Liver (tissue), 9 donors: ENCODE measurements around the gene GJB1. TPM values are rescaled to one million over a fixed set of nuclear protein-coding genes. Genes with fewer than 3 reads are reported as not detected.

Experiments used
- DNase-seq: peaks from one replicate; pipeline ENCODE4 v3.0.0-alpha.2; 2017; ENCODE audit warnings: low spot score
- H3K27ac ChIP-seq, 2 donors: one replicate each; pipeline ENCODE4 v1.7.0; 2013; ENCODE audit warnings: inconsistent platforms in 2 of 2, low read length in 2 of 2, control low read depth in 1 of 2, low read depth in 1 of 2, mild to moderate bottlenecking in 1 of 2
- H3K27me3 ChIP-seq, 4 donors: one replicate each; pipeline versions ENCODE4 v1.6.1 to v1.7.0; 2013; ENCODE audit warnings: low read length in 3 of 4, inconsistent platforms in 1 of 4, mild to moderate bottlenecking in 1 of 4, moderate library complexity in 1 of 4; ENCODE audit not compliant: control insufficient read depth in 4 of 4, insufficient read depth in 4 of 4
- H3K36me3 ChIP-seq, 4 donors: one replicate each; pipeline versions ENCODE4 v1.6.1 to v1.7.0; 2013; ENCODE audit warnings: low read length in 3 of 4, mild to moderate bottlenecking in 3 of 4, low read depth in 1 of 4, moderate library complexity in 1 of 4; ENCODE audit not compliant: control insufficient read depth in 4 of 4, insufficient read depth in 3 of 4
- H3K4me1 ChIP-seq, 4 donors: one replicate each; pipeline versions ENCODE4 v1.6.1 to v1.7.0; 2013; ENCODE audit warnings: low read length in 3 of 4, mild to moderate bottlenecking in 3 of 4, moderate library complexity in 1 of 4; ENCODE audit not compliant: control insufficient read depth in 4 of 4, insufficient read depth in 4 of 4
- H3K4me3 ChIP-seq, 3 donors: one replicate each; pipeline versions ENCODE4 v1.6.1 to v1.7.0; 2013; ENCODE audit warnings: low read length in 3 of 3, control low read depth in 1 of 3, low read depth in 1 of 3, mild to moderate bottlenecking in 1 of 3
- H3K9ac ChIP-seq, 2 donors: one replicate each; pipeline ENCODE4 v1.7.0; 2013; ENCODE audit warnings: low read length in 2 of 2, mild to moderate bottlenecking in 2 of 2, moderate library complexity in 2 of 2, control low read depth in 1 of 2, low read depth in 1 of 2
- H3K9me3 ChIP-seq, 4 donors: one replicate each; pipeline versions ENCODE4 v1.6.1 to v1.7.0; 2013; ENCODE audit warnings: low read length in 3 of 4; ENCODE audit not compliant: control insufficient read depth in 4 of 4
- CTCF ChIP-seq: fragments of 150-350 bp; IDR thresholded peaks from 2 replicates; pipeline ENCODE4 v1.5.1; 2017; ENCODE audit warnings: improper control_type of control experiment, low read depth, low read length; ENCODE audit not compliant: missing input control
- EGR1 ChIP-seq, 2 donors: IDR thresholded peaks; 2 replicates each; pipeline ENCODE4 v1.6.1; 2016 to 2018; ENCODE audit warnings: antibody characterized with exemption in 2 of 2, low read depth in 2 of 2
- FOXA2 ChIP-seq: IDR thresholded peaks from 2 replicates; pipeline ENCODE4 v1.6.1; 2016; ENCODE audit warnings: antibody characterized with exemption
- GABPA ChIP-seq, 2 donors: IDR thresholded peaks in 1 of 2; conservative IDR thresholded peaks in 1 of 2; 2 replicates each; pipeline ENCODE4 v1.6.1; 2016; ENCODE audit warnings: antibody characterized with exemption in 2 of 2, mild to moderate bottlenecking in 1 of 2, moderate library complexity in 1 of 2
- HNF4A ChIP-seq, 2 donors: conservative IDR thresholded peaks; 2 replicates each; pipeline ENCODE4 v1.6.1; 2016; ENCODE audit warnings: antibody characterized with exemption in 2 of 2, mild to moderate bottlenecking in 2 of 2
- HNF4G ChIP-seq: IDR thresholded peaks from 2 replicates; pipeline ENCODE4 v1.6.1; 2016; ENCODE audit warnings: antibody characterized with exemption
- NR2F2 ChIP-seq: IDR thresholded peaks from 2 replicates; pipeline ENCODE4 v1.6.1; 2016; ENCODE audit warnings: antibody characterized with exemption
- REST ChIP-seq: IDR thresholded peaks from 2 replicates; pipeline ENCODE4 v1.6.1; 2016; ENCODE audit warnings: antibody characterized with exemption, mild to moderate bottlenecking
- RXRA ChIP-seq, 2 donors: IDR thresholded peaks; 2 replicates each; pipeline ENCODE4 v1.6.1; 2017 to 2018; ENCODE audit warnings: antibody characterized with exemption in 2 of 2, mild to moderate bottlenecking in 1 of 2
- SP1 ChIP-seq: IDR thresholded peaks from 2 replicates; pipeline ENCODE4 v1.6.1; 2018; ENCODE audit warnings: antibody characterized with exemption, mild to moderate bottlenecking
- TAF1 ChIP-seq: conservative IDR thresholded peaks from 2 replicates; pipeline ENCODE4 v1.6.1; 2016; ENCODE audit warnings: antibody characterized with exemption, mild to moderate bottlenecking
- YY1 ChIP-seq: IDR thresholded peaks from 2 replicates; pipeline ENCODE4 v1.6.1; 2016; ENCODE audit warnings: antibody characterized with exemption, mild to moderate bottlenecking
- ZBTB33 ChIP-seq: IDR thresholded peaks from 2 replicates; pipeline ENCODE4 v1.6.1; 2016; ENCODE audit warnings: antibody characterized with exemption
- WGBS: extraction: QIAGEN DNeasy Blood & Tissue Kit; methylation state at CpG from one replicate; pipeline ENCODE4 v1.1.7; 2013; 5-methylcytosine and 5-hydroxymethylcytosine counted together
- polyA plus RNA-seq, 2 donors: library from polyadenylated mRNA; stranded (reverse) in 1 of 2; unstranded in 1 of 2; fragments of 200-250 nt in 1 of 2; fragments of >200 nt in 1 of 2; fragmentation: Nextera tagmentation in 1 of 2; extraction: Ambion mirVana in 1 of 2; gene quantifications; one replicate each; pipeline versions ENCODE4 v1.2.1 to v1.2.3, GENCODE V29; 2013 to 2015
- total RNA-seq, 2 donors: library from RNA; depleted of rRNA; stranded (reverse); fragments of >200 nt; gene quantifications; one replicate each; pipeline ENCODE4 v1.2.3, GENCODE V29; 2014
- TF ChIP-seq, protein P1 (sequence below): IDR thresholded peaks from 2 replicates; pipeline ENCODE4 v1.6.1; 2016; ENCODE audit warnings: antibody characterized with exemption
- donor health status: healthy.
- donor health status: healthy.
- donor health status: healthy.
- donor health status: healthy.
- donor health status: healthy.

Gene GJB1
- total and polyA plus RNA-seq, 4 donors, result 77.1 to 251 (median 199) TPM

GRCh38 chrX:71212536-71212935 lies 10.5 kb upstream of the GJB1 start:
- no peak for DNase-seq

DNA sequence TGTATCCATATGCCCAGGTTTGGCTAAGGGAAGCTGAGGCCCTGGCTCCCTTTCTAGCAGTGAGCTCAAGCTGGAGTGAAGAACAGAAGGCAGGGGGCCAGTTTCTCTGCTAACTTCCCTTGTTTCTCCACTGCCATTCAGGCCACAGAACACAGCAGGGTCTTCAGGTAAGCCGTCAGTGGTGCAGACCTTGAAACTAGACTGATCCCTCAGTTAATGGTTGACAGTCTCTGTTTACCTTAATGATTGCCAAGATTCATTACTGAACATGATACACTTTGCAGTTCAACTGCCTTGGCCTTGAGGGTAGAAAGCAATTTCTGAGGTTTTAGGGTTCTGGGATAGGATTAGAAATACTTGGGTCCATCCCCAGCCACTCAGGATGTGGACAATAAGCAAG lies 8.9 kb upstream of the GJB1 start:
- DNase-seq, result no peak
- Histone ChIP-seq H3K27ac (peak overlapping the region; percentile 62 to 70), H3K9ac (peak overlapping the region in 1 of 2 donors; percentile 39), H3K9me3 (no peaks in the 10 kb centered on the region), H3K4me3 (peak overlapping the region in 1 of 3 donors; percentile 7), H3K36me3 (no peaks in the 10 kb centered on the region), H3K4me1 (peaks cover 3 to 53% (median 43%) of the 10 kb centered on the region in 4 donors), H3K27me3 (no peaks in the 10 kb centered on the region)
- 38% methylated on average over 1 of the region's 1 CpG for WGBS
- TF ChIP-seq GABPA (IDR thresholded peaks at IDR 0.05 in 1 of 2, conservative IDR thresholded peaks at IDR 0.05 in 1 of 2) (no peak), SP1 (peak; percentile 58), HNF4A (conservative IDR thresholded peaks at IDR 0.05) (peak in 1 of 2 donors; percentile 51), FOXA2 (peak; percentile 61), YY1 (peak; percentile 44), RXRA (IDR thresholded peaks at IDR 0.05) (peak in 1 of 2 donors; percentile 57)

More at GRCh38 chrX:71212536-71212935, 10.5 kb upstream of the GJB1 start:
- 51% methylated on average over 5 of the region's 5 CpGs for WGBS
- peaks cover 3 to 46% (median 37%) of the 10 kb centered on the region in 4 donors for H3K4me1 ChIP-seq
- H3K27me3 ChIP-seq, result no peaks in the 10 kb centered on the region
- TF ChIP-seq GABPA (IDR thresholded peaks at IDR 0.05 in 1 of 2, conservative IDR thresholded peaks at IDR 0.05 in 1 of 2) (no peak), TAF1 (no peak), YY1 (no peak), CTCF (no peak), FOXA2 (no peak), RXRA (IDR thresholded peaks at IDR 0.05) (no peak), ZBTB33 (no peak), EGR1 (IDR thresholded peaks at IDR 0.05; ENCODE audit: low read depth in 2 of 2) (no peak)
- TF ChIP-seq, protein P1, sequence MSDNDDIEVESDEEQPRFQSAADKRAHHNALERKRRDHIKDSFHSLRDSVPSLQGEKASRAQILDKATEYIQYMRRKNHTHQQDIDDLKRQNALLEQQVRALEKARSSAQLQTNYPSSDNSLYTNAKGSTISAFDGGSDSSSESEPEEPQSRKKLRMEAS, result no peak
- no peaks in the 10 kb centered on the region for H3K9me3 ChIP-seq
- no peak overlapping the region for H3K4me3 ChIP-seq
- H3K9ac ChIP-seq, result no peak overlapping the region
- no peaks in the 10 kb centered on the region for H3K36me3 ChIP-seq
- no peak overlapping the region for H3K27ac ChIP-seq

DNA sequence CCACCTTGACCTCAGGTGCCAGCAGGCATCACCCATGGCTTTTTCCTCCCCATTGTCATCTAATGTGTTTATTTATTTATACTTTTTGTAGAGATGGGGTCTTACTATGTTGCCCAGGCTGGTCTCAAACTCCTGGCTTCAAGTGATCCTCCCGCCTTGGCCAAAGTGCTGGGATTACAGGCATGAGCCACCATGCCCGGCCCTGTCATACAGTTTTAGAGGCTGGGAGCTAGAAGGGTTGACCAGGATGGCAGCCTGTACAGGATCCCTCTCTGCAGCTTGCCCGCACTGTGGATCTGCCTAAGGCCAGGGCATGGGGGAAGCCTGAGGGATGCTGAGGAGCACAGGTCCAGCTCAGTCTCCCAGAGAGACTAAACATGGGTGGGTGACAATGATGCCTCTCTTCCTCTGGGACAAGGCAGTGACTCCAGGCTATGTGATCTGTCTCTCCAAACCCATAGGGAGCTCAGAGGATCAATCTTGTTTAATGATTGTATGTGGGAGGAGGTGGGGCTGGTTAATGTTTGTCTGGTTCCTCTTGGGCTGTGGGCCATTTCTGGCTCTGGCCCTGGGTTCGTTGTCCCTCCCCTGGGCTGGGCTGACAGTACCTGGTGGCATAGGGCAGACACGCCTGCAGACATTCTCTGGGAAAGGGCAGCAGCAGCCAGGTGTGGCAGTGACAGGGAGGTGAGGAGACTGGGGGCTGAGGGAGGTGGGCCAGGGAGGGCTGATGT lies 8.3 kb upstream of the GJB1 start:
- Histone ChIP-seq H3K9me3 (no peaks in the 10 kb centered on the region), H3K27ac (peak overlapping the region; percentile 63 to 70), H3K36me3 (no peaks in the 10 kb centered on the region), H3K27me3 (no peaks in the 10 kb centered on the region), H3K4me1 (peaks cover 4 to 53% (median 43%) of the 10 kb centered on the region in 4 donors), H3K9ac (peak overlapping the region; percentile 23 to 90), H3K4me3 (peak overlapping the region; percentile 69 to 99 (median 90))
- 27% methylated on average over 5 of the region's 5 CpGs for WGBS
- DNase-seq, result peak; percentile 65
- no peak for TF ChIP-seq GABPA (IDR thresholded peaks at IDR 0.05 in 1 of 2, conservative IDR thresholded peaks at IDR 0.05 in 1 of 2)
- TF ChIP-seq SP1, result peak; percentile 65
- peak; percentile 60 to 68 for TF ChIP-seq HNF4A (conservative IDR thresholded peaks at IDR 0.05)
- peak; percentile 80 for TF ChIP-seq REST
- peak; percentile 19 for TF ChIP-seq ZBTB33
- TF ChIP-seq, protein P1, result no peak
- no peak for TF ChIP-seq NR2F2
- no peak for TF ChIP-seq HNF4G
